HG03457 (cell line): ENCODE measurements around the gene DPH7.
A peak's percentile ranks its signal among the peaks of the same experiment; 100 is the strongest.
"Not testable (repeated sequence)": the region's sequence is repeated elsewhere in the genome, so short reads cannot be mapped to it uniquely, and the experiment has no call there.

Experiments
- ATAC-seq: cut with Tn5 transposase; IDR thresholded peaks from one replicate; pipeline ENCODE4 v1.9.1; 2021; ENCODE audit warnings: moderate number of reproducible peaks; ENCODE audit not compliant: unreplicated experiment

The DPH7 gene

DNA sequence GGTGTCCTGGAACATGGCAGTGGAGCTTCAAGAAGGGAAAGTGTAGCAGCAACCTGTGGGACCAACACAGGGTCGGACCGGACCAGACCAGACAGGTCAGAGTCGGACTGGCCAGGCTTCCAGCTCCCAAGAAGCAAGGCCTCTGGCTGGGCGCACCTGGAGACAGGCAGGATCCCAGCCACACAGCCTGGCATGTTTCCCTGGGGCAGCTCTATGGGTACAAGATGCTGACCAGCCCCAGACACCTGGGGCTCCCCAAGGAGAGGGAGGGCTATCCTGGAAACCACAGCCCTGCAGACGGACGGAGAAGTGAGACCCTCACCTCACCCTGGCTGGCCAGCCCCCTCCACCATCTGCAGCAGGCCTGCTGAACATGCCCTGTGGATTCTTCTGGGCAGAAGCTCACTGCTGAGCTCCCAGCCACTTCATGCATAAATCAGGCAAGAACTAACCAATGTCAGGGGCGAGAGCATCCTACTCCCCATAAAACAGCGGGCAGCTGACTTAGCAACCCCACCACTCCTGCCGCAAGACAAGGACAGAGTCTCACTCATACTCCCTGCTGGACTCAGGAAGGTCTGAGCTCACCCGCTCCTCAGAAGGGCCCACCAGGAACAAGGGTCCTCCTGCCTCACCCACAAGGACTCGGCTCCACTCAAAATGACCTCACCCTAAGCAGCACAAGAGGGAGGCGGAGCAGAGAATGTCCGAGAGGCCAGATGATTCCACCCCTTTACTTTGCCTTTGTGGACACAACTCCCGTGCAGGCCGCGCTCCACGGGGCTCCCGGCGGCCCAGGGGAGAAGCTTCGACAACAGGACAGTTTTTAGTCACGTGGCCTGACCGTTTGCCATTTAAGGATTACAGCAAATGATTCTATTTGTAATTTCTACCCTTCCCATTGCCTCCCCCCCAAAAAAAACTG lies 2.9 kb upstream of the DPH7 start:
- no peak for ATAC-seq

GRCh38 chr9:137580954-137581322 lies 2.2 kb upstream of the DPH7 start:
- no peak for ATAC-seq

- no peak for ATAC-seq
These were observed 1.7 kb upstream of the DPH7 start for GRCh38 chr9:137580209-137580953.

- no peak for ATAC-seq
These were observed 507 bp upstream of the DPH7 start for GRCh38 chr9:137579259-137579604.

GRCh38 chr9:137575716-137576411 lies 2.9 kb downstream of the DPH7 start:
- no peak for ATAC-seq

DNA sequence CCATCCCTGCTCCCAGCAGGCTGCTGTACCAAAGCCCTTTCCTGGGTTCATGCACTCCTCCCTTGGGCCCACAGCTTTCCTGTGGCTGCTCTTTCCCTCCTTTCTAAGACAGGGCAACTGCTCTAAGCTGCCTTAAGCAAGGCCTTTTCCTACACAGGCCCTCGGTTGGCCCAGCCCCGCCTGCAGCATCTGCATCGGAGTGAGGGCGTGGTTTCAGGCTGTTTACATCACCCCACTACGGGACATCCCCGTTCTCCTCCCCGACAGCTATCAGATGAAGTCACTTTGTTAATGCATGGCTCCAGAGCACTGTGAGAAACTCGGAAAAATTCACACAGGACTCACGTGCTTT lies 3.4 kb downstream of the DPH7 start:
- ATAC-seq = no peak

GRCh38 chr9:137574192-137574591 lies 4.5 kb downstream of the DPH7 start:
- ATAC-seq = no peak

DNA sequence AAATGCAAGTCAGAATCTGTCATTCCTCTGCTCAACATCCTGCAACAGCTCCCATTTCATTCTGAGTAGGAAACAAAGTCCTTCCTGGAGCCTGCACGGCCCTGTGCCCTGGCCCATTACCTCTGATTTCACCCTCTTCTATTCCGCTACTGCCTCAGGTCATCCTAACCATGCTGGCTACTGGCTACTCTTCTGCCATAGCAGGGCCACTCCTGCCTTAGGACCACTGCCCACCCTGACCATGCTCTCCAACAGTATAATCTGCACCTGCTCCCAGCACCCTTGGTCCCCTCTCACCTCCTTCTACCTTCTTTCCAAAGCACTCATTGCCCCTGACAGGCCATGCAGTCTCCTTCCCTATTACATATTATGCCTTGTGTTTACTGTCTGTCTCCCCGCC lies 8.2 kb downstream of the DPH7 start:
- ATAC-seq = no peak

DNA sequence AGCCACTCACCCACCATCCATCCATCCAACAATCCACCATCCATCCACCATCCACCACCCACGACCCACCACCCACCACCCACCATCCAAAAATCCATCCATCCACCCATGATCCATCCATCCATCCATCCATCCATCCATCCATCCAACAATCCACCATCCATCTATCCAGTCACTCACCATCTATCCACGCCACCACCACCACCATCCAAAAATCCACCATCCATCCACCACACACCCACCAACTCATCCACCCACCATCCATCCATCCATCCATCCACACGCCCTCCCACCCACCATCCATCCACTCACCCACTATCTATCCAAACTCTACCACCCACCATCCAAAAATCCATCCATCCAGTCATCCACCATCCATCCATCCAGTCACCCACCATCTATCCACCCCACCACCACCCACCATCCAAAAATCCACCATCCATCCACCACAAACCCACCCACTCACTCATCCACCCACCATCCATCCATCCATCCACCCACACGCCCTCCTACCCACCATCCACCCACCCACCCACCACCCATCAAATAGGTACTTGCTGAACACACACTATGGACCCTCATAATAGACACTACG lies 9.0 kb downstream of the DPH7 start:
- ATAC-seq = no peak

GRCh38 chr9:137568445-137568844 lies 10.3 kb downstream of the DPH7 start:
- ATAC-seq = not testable (repeated sequence)

GRCh38 chr9:137564817-137565411 lies 13.8 kb downstream of the DPH7 start:
- ATAC-seq = no peak

DNA sequence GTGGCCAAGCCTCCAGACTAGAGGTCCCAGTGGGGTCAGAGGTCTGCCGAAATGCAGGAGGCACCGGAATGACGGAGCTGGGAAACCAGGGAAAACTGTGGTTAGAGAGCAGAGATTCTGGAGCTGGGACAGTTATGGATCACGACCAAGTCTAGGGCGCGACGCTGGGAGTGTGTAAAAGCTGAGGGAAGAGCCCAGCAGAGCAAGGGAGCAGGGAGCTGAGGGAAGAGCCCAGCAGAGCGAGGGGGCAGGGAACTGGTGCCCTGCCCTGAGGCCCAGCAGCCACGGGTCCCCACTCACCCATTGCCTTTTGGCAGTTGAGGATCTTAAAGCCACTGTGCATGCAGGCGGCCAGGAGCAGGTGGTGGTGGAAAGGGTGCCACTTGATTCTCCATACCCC lies 14.6 kb downstream of the DPH7 start:
- ATAC-seq = no peak

DNA sequence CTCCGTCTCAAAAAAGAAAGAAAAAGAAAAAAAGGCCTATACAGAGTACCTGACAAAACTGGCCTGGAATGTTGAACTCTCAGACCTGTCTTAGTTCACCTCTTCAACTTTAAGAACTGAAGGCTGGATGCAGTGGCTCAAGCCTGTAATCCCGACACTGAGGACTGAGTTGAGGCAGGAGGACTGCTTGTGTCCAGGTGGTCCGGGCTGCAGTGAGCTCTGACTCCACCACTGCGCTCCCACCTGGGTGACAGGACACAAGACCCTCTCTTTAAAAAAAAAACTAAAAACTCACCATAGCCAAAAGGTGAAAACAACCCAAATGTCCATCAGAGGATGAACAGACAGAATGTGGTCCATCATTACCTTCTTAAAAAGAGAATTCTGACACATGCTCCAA lies 20.6 kb downstream of the DPH7 start:
- ATAC-seq = no peak

GRCh38 chr9:137556069-137556838 lies 22.5 kb downstream of the DPH7 start:
- ATAC-seq = no peak

DNA sequence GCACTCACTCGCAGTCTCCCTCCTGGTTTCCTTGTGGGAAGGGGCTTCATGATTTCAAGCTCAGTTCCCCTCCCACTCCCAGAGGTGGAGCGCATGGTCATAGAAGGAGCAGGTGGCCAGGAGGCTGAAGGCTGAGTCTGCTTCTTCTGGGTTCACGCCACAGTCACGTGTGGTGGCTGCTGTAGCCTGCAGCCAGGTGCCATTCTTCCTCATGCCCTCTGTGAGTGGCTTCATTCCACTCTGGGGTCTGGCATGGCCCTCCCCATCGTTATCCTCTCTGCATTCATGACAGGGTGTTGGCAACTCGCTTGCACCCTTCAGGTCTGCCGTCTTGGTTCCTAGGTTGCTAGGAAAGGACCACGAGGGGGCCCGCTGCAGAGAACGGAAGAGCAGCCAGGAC lies 23.5 kb downstream of the DPH7 start:
- ATAC-seq = no peak

GRCh38 chr9:137554349-137554748 lies 24.4 kb downstream of the DPH7 start:
- no peak for ATAC-seq

DNA sequence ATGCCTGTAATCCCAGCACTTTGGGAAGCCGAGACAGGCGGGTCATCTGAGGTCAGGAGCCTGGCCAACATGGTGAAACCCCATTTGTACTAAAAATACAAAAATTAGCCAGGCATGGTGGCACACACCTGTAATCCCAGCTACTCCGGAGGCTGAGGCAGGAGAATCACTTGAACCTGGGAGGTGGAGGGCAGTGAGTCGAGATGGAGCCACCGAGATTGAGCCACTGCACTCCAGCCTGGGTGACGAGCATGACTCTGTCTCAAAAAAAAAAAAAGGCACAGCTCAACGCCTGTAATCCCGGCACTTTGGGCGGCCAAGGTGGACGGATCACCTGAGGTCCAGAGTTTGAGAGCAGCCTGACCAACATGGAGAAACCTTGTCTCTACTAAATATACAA lies 25.1 kb downstream of the DPH7 start:
- not testable (repeated sequence) for ATAC-seq

GRCh38 chr9:137552022-137552768 lies 26.5 kb downstream of the DPH7 start:
- ATAC-seq = no peak

DNA sequence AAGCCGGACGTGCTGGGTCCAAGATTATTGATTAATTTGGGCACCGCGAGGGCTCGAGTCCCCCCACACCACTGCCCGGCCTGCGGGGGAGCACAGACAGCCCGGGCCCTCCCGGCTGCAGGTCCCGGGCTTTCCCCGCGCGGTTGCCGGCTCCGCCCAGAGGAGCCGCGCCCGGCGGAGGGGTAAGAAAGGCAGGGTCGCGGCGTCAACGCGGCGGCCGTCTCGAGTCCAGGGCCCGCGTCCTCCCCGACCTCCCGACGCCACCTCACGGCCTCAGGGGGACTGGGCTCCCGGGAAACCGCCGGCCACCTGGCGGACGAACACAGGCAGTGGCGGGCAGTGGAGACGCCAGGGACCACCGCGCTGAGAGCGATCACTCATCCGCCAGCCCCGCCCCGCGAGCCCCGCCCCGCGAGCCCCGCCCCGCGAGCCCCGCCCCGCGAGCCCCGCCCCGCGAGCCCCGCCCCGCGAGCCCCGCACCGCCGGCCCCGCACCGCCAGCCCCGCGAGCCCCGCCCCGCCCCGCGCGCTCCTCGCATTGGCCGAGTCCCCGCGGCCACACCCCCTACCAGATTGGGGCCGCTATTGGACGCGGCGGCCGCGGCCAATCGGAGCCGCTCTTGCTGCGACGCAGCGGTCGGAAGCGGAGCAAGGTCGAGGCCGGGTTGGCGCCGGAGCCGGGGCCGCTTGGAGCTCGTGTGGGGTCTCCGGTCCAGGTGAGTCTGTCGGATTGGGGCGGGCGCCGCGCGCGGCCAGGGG lies 27.3 kb downstream of the DPH7 start, which contains the start of gene MRPL41:
Gene MRPL41 (plus strand): TSS at position 616 of the 758 bp plus-strand sequence. CDS start 203 bp downstream, outside the sequence.
- peak; percentile 71 for ATAC-seq
